Measurements from ENCODE around the gene NOTO.
A peak's percentile ranks its signal among the peaks of the same experiment; 100 is the strongest.
"Not testable (repeated sequence)": the region's sequence is repeated elsewhere in the genome, so short reads cannot be mapped to it uniquely, and the experiment has no call there.

The NOTO gene, protein sequence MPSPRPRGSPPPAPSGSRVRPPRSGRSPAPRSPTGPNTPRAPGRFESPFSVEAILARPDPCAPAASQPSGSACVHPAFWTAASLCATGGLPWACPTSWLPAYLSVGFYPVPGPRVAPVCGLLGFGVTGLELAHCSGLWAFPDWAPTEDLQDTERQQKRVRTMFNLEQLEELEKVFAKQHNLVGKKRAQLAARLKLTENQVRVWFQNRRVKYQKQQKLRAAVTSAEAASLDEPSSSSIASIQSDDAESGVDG

DNA sequence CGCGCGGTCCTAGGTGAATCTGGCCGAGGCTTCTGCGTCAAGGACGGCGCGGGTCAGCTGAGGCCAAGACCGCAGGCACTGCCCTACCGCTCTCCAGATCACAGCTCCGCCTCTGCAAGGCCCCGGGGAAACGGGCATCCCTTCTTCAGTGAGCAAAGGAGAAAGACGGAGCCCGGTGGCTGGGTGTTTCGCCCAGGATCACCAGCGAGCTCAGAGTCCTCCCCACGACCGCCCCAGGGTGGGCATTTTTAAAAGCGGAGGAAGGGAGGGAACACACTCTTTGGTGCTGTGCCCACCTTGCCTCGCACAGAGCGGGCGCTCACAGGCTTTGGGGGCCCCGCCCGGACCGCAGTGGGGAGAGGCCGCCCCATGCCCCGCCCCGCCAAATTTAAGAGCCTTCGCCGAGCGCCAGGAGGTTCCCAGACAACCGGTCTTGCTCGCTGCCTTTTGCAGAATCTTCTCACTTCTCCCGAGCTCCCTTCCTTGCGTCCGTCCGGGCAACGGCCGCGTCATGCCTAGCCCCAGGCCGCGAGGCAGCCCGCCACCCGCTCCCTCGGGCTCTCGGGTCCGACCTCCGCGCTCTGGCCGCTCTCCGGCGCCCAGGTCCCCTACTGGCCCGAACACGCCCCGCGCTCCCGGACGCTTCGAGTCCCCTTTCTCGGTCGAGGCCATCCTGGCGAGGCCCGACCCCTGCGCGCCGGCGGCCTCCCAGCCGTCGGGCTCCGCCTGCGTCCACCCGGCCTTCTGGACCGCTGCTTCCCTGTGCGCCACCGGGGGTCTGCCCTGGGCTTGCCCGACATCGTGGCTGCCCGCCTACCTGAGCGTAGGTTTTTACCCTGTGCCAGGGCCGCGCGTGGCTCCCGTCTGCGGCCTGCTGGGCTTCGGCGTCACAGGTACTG, at the start of gene NOTO:
Gene NOTO, plus strand, starts transcription at position 419 of the 899 bp plus-strand sequence. Its CDS starts 93 bp downstream, at position 512.
- peak; percentile 9 for DNase-seq

DNA sequence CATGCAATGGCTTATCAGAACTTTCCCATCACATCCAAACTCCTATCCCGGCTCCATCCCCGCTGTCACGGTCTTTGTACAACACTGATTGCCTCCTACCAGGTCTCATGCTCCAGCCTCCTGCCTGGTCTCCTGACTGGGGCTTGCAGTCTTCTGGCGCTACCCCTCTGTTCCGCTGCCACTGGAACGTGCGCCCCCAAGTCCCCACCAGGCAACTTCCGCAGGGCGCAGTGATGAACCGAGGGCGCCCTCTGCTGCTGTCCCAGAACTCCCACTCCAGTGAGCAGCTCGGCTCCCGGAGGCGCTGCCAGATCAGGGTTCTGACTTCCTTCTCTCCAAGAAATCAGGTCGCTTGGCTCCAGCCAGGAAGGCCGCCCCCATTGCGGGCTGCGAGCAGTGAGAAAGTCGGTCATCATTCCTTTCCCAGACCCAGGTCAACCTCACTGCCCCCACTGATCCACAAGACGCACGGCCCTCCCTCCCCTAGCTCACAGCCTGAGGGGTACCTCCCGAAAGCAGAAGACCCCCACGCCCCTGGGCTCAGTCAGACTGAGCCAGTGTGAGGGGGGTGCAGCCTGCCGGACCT, 45.7 kb upstream of the NOTO start:
- no peak for DNase-seq

DNA sequence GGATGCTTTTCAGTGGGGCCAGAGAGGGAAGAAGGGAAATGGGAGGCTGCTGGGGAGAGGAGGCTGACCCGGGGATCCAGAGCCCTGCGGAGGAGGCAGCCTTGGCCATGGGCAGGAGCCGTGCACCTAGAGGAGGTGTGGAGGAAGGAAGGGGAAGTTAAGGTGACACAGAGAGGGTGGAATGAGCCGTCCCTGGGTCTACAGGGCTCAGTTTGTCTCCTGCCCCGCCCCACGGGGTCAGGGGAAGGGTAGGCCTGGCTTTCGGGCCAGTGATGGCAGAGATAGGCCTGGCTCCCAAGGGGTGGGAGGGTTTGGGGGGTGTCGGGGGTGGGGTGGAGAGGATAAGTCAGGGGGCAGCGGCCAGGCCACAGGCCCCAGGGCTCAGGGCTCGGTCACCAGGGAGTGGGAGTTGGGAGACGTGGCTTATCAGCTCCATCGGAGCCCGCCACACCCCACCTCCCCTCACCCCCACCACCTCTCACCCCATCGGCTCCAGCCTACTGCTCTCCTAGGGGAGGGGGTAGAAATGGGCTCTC, 39.5 kb upstream of the NOTO start:
- no peak for DNase-seq

DNA sequence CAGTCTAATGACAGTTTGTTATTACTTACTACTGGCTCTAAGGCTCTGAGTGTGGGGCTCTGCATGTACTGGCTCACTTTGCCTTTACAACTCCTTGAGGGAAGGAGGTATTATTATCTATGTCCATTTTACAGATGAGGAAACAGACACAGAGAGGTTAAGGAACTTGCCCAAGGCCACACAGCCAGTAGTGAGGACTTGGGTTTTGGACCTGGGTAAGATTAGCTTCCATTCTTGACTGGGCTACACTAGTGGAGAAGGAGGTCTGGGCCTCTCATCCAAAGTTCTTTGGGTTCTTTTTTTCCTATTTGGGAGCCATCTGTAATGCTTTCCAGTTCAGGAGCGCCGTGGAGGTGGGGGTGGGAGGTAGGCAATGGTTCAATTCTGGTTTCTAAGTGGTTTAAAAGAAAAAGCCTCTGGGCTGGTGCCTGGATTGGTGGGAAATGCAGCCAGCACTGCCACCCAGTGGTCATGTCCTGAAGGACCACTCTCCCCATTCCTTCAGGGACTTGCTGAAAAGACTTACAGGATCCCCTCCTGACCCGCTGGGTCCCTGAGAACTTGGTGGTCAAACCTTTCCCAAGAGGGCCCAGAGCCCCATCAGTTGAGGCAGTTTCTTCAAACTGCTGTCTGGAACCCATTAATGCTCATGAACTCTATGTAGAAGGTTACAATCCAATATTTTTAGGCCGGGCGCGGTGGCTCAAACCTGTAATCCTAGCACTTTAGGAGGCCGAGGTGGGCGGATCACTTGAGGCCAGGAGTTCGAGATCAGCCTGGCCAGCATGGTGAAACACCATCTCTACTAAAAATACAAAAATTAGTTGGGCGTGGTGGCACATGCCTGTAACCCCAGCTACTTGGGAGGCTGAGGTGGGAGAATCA, 38.6 kb upstream of the NOTO start:
- DNase-seq, result peak; percentile 12

DNA sequence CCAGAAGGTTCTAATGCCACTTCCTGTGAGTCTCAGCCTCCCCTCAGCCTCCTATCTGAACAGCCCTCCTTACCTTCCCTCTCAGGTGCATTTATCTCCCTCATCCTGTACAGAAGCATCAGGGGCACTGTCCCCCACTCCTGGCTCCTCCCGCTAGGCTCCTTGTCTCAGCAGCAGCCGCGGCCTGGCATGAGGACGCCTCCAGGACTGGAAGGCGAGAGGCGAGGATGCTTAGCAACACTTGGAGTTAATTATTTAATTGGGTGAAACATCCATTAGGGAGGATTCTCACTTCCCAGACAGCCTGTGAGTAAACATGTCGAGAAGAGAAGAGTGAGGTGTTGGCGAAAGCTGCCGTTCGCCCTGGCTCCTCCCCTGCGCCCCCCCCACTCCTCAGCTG, 36.4 kb upstream of the NOTO start:
- not testable (repeated sequence) for DNase-seq

DNA sequence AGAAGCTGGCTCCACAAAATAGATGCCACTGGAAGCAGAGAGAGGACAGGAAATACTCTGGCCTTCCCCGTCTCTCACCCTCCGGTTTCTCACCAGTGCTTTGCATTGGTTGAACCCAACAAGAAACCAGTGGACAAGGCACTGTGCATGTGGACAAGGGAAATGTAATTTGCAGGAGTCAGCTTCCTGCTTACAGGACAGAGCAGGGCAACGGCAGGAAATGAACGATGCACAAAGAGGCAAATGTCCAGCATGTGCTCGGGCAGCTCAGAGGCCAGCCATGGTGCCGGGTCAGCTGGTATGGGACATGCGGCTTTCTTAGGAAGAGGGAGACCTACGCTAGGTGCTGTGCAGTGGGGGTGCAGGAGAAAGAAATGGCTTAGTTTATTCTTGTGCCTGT, 35.6 kb upstream of the NOTO start:
- DNase-seq, result not testable (repeated sequence)

DNA sequence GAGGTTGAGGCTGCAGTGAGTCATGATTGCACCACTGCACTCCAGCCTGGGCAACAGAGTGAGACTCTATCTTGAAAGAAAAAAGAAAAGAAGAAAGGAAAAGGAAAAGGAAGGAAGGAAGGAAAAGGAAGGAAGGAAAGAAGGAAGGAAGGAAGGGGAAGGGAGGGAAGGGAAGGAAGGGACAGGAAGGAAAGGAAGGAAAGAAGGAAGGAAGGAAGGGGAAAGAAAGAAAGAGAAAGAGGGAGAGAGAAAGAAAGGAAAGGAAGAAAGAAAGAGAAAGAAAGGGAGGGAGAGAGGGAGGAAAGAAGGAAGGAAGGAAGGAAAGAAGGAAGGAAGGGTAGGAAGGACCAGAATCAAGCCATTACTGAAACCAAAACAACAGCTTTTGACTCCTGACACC, 34.0 kb upstream of the NOTO start:
- not testable (repeated sequence) for DNase-seq

DNA sequence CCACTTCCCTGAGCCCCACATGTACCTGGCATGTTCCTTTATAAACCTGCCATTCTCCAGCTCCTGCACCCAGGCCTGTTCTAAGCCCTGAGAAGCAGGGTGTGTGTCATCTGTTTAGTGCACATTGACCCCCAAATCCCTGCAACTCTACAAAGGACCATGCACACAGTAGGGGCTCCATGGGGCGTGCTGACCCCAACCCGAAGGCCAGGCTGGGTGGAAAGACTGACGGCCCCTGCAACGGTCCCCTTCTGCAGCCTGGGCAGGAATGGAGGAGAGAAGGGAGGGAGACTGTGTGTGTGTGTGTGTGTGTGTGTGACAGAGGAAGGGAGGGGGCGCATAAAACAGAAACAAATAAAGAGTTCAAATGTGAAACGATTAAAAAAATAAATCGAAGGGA, 32.0 kb upstream of the NOTO start:
- DNase-seq, result not testable (repeated sequence)

DNA sequence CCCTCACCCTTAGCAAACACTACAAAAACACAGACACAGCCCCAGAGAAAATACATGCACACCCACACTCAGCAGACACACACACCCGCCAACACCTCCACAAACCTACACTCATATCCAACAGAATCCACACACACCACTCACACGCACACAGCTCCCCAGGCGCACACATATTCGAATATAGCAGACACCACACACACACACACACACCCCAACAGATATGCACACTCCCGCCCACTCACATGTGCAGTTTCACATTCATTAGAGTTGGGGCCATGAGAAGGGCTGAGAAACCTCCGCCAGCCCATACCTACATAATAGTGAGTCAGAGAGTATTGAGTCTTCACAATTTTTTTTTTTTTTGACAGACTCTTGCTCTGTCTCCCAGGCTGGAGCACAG, 29.4 kb upstream of the NOTO start:
- DNase-seq, result no peak

DNA sequence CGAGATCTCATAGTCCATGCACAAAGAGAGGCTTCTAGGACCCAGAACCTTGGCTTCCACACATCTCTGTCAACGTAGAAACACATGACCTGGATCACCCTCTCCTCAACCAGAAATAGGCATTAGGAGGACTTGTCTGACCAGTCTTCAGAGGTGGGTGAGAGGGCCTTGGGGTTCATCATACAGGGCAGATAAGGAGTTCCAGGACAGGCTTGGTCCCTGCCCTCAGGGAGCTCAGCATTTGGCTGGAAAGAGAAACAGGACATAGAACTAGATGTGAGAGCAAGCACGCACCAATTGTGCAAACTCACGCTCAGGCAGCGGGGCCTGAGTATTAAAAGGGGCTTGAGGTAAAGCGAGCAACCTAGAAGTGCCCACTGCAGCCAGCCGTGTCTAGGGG, 28.6 kb upstream of the NOTO start:
- DNase-seq, result no peak

DNA sequence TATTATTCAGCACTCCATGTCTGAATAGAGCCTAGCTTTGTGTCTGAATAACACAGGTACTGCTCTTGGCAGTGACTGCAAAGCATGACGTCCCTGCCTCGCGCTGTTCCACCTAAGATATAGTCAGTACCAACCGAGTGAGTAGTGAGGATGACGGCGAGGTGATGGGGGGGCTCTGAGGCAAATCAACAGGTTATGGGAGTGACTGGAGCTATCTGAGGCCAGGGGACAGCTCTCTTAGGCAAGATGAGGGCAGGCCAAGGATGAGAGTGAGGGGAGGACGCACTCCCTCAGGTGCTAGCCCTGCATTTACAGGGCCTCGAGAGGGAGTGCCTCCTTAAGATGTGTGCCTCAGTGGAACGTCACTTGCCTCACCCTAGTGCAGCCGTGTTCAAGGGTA, 28.1 kb upstream of the NOTO start:
- no peak for DNase-seq

DNA sequence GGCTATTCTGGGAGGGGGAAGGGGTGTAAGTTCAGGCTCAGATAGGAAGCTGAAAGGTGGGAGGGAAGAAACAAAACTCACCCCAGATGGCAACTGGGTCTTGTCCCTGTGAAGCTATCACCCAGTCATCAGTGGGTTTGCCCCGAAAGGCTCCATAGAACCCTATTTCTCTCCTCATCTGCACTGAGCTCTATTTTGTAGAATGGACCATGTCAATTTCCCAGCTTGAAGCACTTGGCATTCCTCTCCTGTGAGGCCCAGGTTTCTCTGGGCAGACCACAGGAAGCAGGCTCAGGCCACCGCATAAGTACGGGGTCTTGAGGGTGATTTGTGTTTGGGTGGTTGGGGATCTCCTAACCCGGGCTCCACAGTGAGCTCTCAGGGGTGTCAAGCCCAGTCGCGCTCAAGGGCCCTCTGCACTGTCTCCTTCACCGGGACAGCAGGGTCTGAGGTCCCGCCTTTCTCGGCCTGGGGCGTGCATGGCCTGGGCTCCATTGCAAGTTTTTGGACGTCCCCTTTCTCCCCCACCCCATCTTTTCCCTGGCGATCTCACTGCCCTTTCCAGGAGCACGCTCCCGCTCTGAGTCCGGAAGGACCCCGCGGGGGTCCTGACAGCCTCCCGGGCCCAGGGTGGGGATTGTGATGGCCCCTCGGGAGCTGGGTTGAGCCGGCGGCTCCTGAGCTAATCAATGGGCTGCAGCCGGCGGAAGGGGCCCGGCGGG, 27.3 kb upstream of the NOTO start:
- no peak for DNase-seq

DNA sequence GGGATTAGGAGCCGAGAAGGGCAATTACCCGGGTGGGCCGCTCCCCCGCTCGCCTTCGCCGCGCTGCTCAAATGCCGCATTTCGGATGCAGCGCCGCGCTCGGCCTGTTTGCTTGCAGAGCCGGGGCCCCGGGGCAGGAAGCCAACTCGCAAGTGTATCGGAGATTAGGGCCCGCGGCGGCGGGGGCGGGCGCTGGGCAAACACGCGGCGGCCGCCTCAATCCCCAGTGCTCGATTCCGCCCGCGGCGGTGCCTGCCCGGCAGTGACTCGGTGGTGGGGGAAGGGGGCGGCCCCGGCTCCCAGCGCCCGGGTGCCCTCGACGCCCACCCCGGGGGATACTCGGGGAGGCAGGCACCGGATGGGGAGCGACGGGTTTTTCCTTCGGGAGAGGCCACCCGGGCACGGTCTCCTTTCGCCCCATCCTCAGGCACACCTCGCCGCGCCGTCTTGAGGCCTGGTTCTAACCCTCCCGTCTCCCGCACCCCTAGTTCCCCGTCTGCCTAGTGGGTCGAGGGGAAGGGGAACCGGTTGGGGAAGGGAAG, 26.6 kb upstream of the NOTO start:
- DNase-seq, result no peak

DNA sequence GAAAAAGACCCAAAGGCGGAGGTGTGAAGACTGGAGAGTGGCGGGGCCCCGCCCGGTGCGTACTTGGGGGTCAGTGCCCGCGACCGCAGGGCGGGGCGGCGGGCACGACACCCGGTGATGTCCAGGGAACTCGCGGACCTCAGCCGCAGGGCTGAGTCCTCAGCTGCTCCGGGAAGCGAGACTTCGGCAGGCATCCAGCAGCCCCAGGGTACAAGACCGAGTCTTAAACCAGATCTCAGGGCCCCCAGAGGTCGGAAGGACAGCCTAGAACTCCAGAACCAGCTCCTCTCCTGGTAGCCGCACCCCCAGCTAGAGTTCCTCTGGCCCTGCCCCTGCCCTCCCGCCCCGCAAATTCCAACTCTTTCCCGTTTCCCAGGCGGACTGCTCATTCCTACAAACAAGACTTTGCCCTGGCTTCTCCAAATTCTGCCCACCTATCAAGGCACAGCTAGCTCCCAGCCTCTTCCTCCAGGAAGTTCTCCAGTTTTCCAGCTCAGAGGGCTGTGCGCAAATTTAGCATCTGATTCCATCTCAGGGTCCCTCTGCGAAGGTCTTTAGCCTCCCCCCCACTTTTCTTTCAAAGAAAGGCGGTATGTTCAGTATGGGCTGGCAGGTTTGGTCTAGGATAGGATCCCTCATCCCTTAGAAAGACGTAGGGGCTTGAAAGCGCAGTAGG, 26.0 kb upstream of the NOTO start:
- no peak for DNase-seq

DNA sequence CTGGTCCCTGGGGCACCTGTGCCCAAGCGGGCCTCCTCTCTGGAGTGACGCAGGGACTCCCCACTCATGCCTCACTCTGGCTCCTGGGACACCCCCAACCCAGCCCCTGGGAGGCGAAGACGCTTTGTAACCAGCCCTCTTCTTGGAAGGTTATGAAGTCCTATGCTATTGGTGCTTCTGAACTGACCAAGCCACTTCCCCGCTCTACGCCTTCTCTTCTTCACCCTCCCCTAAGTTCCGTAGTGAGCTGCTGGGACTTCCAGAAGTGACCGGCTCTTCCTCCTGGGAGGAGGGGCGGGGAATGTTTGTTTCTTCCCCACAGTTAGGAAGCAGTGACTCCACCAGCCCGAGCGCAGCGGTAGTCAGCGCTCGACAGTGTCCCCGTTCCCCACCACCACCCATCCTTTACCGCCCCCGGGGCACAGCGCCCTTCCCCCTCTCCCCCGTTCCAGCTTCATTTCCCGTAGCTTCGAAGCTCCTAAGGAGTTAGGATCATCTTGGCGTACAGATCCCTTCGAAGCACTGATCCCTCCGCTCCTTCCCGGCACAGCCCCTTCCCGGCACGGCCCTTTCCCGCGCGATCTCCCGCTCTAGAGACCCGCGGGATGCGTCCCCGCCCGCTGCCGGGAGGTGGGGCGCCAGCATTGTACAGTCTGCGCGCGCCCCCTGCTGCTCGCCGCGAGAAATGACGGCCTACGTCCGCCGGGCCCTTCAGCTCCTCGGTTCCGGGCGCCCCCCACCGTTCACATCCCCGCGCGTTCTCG, 25.3 kb upstream of the NOTO start:
- peak; percentile 63 for DNase-seq

DNA sequence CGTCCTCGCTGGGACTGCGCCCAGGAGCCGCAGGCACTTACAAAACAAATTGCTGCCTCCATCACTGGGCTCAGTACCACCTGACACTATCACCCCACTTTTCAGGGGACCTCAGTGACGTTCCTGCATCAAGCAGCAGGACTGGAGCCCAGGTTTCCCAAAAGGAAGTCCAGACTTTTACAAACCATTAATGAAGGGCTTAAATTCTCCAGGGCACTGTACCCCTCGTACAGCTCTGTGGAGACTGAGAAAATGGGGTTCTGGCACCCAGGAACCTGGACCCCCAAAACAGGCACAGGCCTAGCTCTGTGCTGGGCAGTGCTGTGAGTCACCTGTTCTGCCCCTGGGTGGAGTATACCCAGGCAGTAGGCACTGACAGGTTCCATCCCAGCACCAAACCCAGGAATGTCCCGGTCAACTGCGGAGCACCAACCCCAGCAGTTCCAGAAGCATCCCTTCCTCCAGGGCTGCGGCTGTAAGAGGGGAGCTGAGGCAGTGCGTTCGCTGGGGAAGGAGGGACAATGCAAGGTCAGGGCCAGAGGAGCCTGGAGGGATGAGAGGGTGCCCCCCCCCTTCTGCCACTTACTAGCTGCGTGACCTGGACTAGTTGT, 24.6 kb upstream of the NOTO start:
- no peak for DNase-seq

DNA sequence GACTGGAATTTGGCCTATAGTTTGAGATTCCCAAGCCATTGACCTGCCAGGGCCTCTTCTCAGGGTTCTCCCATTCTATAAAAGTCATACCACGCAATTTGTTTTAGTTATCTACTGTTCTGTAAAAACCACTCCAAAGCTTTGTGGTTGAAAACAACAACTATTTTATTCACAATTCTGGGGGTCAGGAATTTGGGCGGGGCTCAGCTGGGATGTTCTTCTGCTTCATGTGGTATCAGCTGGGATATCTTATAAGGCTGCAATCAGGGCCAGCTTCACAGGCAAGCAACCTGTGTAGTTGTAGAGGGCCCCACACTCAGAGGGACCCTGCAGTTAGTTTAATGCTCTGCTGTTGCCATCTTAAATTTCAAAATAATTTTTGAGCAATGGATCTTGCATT, 16.4 kb upstream of the NOTO start:
- no peak for DNase-seq

DNA sequence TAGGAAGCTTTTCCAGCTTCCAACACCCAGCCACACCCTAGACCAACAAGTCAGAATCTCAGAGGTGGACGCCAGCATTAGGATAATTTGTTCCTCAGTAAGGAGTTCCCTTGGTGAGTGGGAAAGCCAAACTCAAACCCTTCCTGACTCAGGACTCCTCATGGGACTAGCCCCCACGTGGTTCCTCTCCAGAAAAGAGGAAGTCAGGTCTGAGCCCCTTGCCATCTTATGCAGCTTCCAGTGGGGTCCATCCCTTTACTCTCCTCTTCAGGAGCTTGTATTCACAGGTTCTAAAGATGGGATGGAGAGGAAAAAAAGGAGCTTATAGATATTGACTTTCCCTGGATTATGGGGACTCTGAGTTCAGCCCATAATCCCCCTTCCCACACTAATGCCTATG, 14.8 kb upstream of the NOTO start:
- no peak for DNase-seq

DNA sequence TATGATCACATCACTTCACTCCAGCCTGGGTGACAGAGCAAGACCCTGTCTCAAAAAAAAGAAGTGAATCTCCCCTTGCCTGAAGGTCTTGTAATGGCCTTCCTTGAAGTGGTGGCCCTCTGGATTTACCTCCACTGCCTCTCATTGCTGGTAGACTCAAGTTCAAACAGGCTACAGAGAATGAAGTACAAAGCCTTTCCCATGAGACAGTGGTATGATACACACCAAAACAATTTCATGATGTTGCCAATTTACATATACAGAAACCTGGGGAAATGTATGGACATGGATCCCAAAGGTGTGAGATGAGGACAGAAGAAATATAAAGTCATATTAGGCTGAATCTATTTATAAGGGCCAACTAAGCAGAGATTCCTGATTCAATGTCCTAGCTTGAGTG, 4.8 kb upstream of the NOTO start:
- DNase-seq, result no peak

DNA sequence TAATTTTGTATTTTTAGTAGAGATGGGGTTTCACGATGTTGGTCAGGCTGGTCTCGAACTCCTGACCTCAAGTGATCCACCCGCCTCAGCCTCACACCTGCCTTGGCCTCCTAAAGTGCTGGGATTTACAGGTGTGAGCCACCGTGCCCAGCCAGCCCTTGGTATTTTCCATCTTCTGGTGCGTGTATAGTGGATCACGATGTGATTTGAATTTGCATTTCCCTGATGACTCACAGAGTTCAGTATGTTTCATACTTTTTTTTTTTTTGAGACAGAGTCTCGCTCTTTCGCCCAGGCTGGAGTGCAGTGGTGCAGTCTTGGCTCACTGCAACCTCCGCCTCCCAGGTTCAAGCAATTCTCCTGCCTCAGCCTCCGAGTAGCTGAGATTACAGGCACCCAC, 2.1 kb upstream of the NOTO start:
- DNase-seq, result not testable (repeated sequence)

All from NCI-H748 treated with DMSO at 0.1 percent for 48 hours (cell line).